Measurements from ENCODE around the gene SARNP. TPM values are rescaled to one million over a fixed set of nuclear protein-coding genes. Genes with fewer than 3 reads are reported as not detected.

Gene SARNP
- total RNA-seq, 1 experiment from 2014 or later = 98.3 TPM

DNA sequence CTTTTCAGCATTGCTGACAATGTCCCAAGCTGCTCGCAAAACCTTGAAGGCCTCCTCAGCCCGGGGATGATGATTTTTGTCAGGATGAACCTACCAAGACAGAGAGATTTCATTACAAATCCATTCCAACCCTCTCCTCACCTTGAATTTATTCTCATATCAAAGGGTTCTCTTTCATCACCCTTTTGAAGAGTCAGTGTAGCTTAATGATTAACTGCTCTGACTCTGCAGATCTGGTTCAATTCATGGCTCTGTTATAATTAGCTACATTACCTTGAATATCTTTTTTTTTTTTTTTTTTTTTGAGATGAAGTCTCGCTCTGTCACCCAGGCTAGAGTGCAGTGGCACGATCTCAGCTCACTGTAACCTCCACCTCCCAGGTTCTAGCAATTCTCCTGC, 5.9 kb upstream of the SARNP start (continued):
- TF ChIP-seq, protein P1, sequence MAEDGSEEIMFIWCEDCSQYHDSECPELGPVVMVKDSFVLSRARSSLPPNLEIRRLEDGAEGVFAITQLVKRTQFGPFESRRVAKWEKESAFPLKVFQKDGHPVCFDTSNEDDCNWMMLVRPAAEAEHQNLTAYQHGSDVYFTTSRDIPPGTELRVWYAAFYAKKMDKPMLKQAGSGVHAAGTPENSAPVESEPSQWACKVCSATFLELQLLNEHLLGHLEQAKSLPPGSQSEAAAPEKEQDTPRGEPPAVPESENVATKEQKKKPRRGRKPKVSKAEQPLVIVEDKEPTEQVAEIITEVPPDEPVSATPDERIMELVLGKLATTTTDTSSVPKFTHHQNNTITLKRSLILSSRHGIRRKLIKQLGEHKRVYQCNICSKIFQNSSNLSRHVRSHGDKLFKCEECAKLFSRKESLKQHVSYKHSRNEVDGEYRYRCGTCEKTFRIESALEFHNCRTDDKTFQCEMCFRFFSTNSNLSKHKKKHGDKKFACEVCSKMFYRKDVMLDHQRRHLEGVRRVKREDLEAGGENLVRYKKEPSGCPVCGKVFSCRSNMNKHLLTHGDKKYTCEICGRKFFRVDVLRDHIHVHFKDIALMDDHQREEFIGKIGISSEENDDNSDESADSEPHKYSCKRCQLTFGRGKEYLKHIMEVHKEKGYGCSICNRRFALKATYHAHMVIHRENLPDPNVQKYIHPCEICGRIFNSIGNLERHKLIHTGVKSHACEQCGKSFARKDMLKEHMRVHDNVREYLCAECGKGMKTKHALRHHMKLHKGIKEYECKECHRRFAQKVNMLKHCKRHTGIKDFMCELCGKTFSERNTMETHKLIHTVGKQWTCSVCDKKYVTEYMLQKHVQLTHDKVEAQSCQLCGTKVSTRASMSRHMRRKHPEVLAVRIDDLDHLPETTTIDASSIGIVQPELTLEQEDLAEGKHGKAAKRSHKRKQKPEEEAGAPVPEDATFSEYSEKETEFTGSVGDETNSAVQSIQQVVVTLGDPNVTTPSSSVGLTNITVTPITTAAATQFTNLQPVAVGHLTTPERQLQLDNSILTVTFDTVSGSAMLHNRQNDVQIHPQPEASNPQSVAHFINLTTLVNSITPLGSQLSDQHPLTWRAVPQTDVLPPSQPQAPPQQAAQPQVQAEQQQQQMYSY (CRISPR knock-in tag; IDR thresholded peaks at IDR 0.05) = no peak
- TF ChIP-seq TCF7 (CRISPR knock-in tag; IDR thresholded peaks at IDR 0.05; ENCODE audit: low read depth) (no peak), GRHL2 (CRISPR knock-in tag; IDR thresholded peaks at IDR 0.05; ENCODE audit: insufficient replicate concordance, severe bottlenecking) (no peak), ZNF416 (CRISPR knock-in tag; IDR thresholded peaks at IDR 0.05) (no peak), OVOL2 (CRISPR knock-in tag; IDR thresholded peaks at IDR 0.05; ENCODE audit: borderline replicate concordance) (no peak)

DNA sequence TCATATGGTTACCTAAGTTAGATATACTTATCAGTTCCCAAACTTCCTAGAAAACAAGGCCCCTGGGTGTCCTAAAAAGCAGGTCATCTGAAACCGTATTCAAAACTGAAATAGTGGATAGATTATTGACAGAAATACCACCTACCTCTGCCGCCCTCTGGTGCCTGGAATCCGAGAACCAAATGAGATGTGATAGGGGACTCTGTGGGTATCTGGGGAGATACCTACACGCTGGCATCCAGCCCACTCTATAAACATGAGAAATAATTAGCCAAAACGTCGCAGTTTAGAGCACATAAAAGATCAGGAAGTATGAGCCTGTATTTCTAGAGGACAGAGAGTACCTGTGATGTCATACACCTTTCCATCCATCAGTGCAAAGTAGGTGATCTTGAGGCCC, 4.7 kb upstream of the SARNP start:
- no peak for ATAC-seq

DNA sequence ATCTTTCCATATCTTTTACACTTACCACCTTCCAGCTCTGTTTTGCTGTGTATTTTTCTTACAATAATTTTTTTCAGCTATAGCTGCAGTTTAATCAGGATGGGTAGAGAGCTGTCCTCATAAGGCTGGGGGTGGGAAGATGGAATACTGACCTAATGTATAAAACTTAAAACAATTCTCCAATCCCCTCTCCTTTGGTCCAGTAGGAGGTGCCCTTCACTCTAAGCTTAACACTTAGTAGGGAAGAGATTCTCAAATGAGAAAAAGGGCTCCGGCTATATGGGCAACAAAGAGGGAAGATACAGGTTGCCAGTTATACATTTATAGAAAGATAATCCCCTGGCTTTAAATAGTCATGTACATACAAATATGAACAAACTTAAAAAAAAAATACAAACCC, 3.2 kb upstream of the SARNP start:
- no peak overlapping the region for H3K27ac Mint-ChIP-seq
- POLR2A ChIA-PET = interaction anchor here (2.6 kb wide), 1 partner anchor 9 kb away, joined by 9 read pairs; the partner anchor contains the start of gene DNAJC14
- CTCF ChIA-PET = interaction anchor here (0.6 to 7.0 kb wide), 11 partner anchors 10 to 193 kb away, joined by 3 to 97 read pairs (median 3); partner anchors contain the start of genes DNAJC14 and RAB5B

More for the DNA sequence above, 4.7 kb upstream of the SARNP start:
- Mint-ChIP-seq H3K9me3 (no peaks in the 10 kb centered on the region), H3K4me3 (no peak overlapping the region), H3K27ac (peak overlapping the region; percentile 90), H3K36me3 (peaks cover 40% of the 10 kb centered on the region), H3K27me3 (ENCODE audit: low read depth) (no peaks in the 10 kb centered on the region), H3K4me1 (peaks cover 13% of the 10 kb centered on the region)
- DNase-seq (ENCODE audit: low spot score) = peak; percentile 52
- TF ChIP-seq TEAD4 (CRISPR knock-in tag; IDR thresholded peaks at IDR 0.05) = peak; percentile 87; the same call in 1 of the 2 replicates
- TF ChIP-seq TEAD1 (CRISPR knock-in tag; IDR thresholded peaks at IDR 0.05) = peak; percentile 87; the same call in 1 of the 2 replicates
- TF ChIP-seq, protein P2, sequence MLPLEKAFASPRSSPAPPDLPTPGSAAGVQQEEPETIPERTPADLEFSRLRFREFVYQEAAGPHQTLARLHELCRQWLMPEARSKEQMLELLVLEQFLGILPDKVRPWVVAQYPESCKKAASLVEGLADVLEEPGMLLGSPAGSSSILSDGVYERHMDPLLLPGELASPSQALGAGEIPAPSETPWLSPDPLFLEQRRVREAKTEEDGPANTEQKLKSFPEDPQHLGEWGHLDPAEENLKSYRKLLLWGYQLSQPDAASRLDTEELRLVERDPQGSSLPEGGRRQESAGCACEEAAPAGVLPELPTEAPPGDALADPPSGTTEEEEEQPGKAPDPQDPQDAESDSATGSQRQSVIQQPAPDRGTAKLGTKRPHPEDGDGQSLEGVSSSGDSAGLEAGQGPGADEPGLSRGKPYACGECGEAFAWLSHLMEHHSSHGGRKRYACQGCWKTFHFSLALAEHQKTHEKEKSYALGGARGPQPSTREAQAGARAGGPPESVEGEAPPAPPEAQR (CRISPR knock-in tag; IDR thresholded peaks at IDR 0.05) = no peak
- TF ChIP-seq, protein P3, sequence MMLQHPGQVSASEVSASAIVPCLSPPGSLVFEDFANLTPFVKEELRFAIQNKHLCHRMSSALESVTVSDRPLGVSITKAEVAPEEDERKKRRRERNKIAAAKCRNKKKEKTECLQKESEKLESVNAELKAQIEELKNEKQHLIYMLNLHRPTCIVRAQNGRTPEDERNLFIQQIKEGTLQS (CRISPR knock-in tag; conservative IDR thresholded peaks at IDR 0.05) = no peak
- TF ChIP-seq RELA (CRISPR knock-in tag; IDR thresholded peaks at IDR 0.05; ENCODE audit: borderline replicate concordance) = no peak
- no peak for TF ChIP-seq NFATC4 (CRISPR knock-in tag; IDR thresholded peaks at IDR 0.05)
- TF ChIP-seq, protein P4, sequence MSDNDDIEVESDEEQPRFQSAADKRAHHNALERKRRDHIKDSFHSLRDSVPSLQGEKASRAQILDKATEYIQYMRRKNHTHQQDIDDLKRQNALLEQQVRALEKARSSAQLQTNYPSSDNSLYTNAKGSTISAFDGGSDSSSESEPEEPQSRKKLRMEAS (CRISPR knock-in tag; IDR thresholded peaks at IDR 0.05) = no peak
- ChIA-PET CTCF (no interaction called here), POLR2A (no interaction called here)

More for the DNA sequence above, 3.2 kb upstream of the SARNP start:
- peaks cover 37% of the 10 kb centered on the region for H3K36me3 Mint-ChIP-seq
- no peak for DNase-seq (ENCODE audit: low spot score)
- H3K27me3 Mint-ChIP-seq (ENCODE audit: low read depth) = no peaks in the 10 kb centered on the region
- TF ChIP-seq MYBL2 (CRISPR knock-in tag; IDR thresholded peaks at IDR 0.05) (no peak), ZNF138 (CRISPR knock-in tag; conservative IDR thresholded peaks at IDR 0.05) (no peak), IRF2 (CRISPR knock-in tag; IDR thresholded peaks at IDR 0.05; ENCODE audit: borderline replicate concordance, low read depth) (no peak), ZNF416 (CRISPR knock-in tag; IDR thresholded peaks at IDR 0.05) (no peak), GABPB1 (CRISPR knock-in tag; IDR thresholded peaks at IDR 0.05) (no peak)
- TF ChIP-seq, protein P5, sequence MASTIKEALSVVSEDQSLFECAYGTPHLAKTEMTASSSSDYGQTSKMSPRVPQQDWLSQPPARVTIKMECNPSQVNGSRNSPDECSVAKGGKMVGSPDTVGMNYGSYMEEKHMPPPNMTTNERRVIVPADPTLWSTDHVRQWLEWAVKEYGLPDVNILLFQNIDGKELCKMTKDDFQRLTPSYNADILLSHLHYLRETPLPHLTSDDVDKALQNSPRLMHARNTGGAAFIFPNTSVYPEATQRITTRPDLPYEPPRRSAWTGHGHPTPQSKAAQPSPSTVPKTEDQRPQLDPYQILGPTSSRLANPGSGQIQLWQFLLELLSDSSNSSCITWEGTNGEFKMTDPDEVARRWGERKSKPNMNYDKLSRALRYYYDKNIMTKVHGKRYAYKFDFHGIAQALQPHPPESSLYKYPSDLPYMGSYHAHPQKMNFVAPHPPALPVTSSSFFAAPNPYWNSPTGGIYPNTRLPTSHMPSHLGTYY (CRISPR knock-in tag; IDR thresholded peaks at IDR 0.05) = no peak
- TF ChIP-seq, protein P6, sequence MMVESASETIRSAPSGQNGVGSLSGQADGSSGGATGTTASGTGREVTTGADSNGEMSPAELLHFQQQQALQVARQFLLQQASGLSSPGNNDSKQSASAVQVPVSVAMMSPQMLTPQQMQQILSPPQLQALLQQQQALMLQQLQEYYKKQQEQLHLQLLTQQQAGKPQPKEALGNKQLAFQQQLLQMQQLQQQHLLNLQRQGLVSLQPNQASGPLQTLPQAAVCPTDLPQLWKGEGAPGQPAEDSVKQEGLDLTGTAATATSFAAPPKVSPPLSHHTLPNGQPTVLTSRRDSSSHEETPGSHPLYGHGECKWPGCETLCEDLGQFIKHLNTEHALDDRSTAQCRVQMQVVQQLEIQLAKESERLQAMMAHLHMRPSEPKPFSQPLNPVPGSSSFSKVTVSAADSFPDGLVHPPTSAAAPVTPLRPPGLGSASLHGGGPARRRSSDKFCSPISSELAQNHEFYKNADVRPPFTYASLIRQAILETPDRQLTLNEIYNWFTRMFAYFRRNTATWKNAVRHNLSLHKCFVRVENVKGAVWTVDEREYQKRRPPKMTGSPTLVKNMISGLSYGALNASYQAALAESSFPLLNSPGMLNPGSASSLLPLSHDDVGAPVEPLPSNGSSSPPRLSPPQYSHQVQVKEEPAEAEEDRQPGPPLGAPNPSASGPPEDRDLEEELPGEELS (CRISPR knock-in tag; IDR thresholded peaks at IDR 0.05) = no peak
- TF ChIP-seq, protein P7, sequence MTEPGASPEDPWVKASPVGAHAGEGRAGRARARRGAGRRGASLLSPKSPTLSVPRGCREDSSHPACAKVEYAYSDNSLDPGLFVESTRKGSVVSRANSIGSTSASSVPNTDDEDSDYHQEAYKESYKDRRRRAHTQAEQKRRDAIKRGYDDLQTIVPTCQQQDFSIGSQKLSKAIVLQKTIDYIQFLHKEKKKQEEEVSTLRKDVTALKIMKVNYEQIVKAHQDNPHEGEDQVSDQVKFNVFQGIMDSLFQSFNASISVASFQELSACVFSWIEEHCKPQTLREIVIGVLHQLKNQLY (CRISPR knock-in tag; IDR thresholded peaks at IDR 0.05) = no peak
- no peaks in the 10 kb centered on the region for H3K9me3 Mint-ChIP-seq
- ATAC-seq = no peak
- H3K4me1 Mint-ChIP-seq = peaks cover 14% of the 10 kb centered on the region
- H3K4me3 Mint-ChIP-seq = no peak overlapping the region

All from WTC11 (cell line).